ENCODE measurements around the gene DLG2. TPM values are rescaled to one million over a fixed set of nuclear protein-coding genes. Genes with fewer than 3 reads are reported as not detected.
A peak's percentile ranks its signal among the peaks of the same experiment; 100 is the strongest.

The DLG2 gene
- total and polyA plus RNA-seq, 2 of the 4 experiments (the other 2 are of a cell fraction): 0.31 to 0.36 TPM

- ATAC-seq (ENCODE audit: low read depth) (no peak), DNase-seq (peak; percentile 33)
- H2BK15ac ChIP-seq (ENCODE audit: low read depth, low read length): no peak overlapping the region
- no peak overlapping the region for H3K23ac ChIP-seq (ENCODE audit: low read depth, low read length)
- intact Hi-C loops (cut with micrococcal nuclease) (no loop called here), in situ Hi-C loops (cut with MboI; ENCODE audit: low sequenced_read_pairs) (no loop called here), dilution Hi-C loops (cut with HindIII; ENCODE audit: low sequenced_read_pairs, unreplicated experiment) (no loop called here)
- ChIA-PET CTCF (no interaction called here), POLR2A (ENCODE audit: unreplicated experiment) (no interaction called here)
- H3K9me1 ChIP-seq (ENCODE audit: insufficient read depth, low read length): no peaks in the 10 kb centered on the region
- H3K79me1 ChIP-seq (ENCODE audit: low read depth in 1 of 2, low read length in 2 of 2): no peaks in the 10 kb centered on the region
- H4K20me1 ChIP-seq (ENCODE audit: insufficient read depth, low read length): no peaks in the 10 kb centered on the region
- no peak overlapping the region for H2BK20ac ChIP-seq (ENCODE audit: low read depth, low read length)
- no peak overlapping the region for H2AFZ ChIP-seq (replicated peaks; ENCODE audit: low read length, poor library complexity)
- H2BK120ac ChIP-seq (ENCODE audit: low read depth, low read length): no peak overlapping the region
- no peak overlapping the region for H3K27ac ChIP-seq (ENCODE audit: insufficient read depth, low read length)
- no peak overlapping the region for H3K56ac ChIP-seq (ENCODE audit: extremely low read depth, insufficient read depth, low read length)
- no peak overlapping the region for H3K4me3 ChIP-seq (ENCODE audit: insufficient read depth, low read depth, low read length)
- H3K36me3 ChIP-seq (ENCODE audit: control insufficient read depth, insufficient read depth, low read length): no peaks in the 10 kb centered on the region
- H2BK5ac ChIP-seq (ENCODE audit: low read depth, low read length, poor library complexity, severe bottlenecking): no peak overlapping the region
- no peak overlapping the region for H3K4me2 ChIP-seq (ENCODE audit: low read depth, low read length)
- no CpG with 5 or more reads among the region's 1 CpG for WGBS, 2 experiments (ENCODE audit: extremely low coverage in 2 of 2, insufficient read length in 1 of 2)
- H3K4me1 ChIP-seq (ENCODE audit: control insufficient read depth, insufficient read depth, low read length): peaks cover 2% of the 10 kb centered on the region; the same call in 1 of the 2 replicates
- no peak overlapping the region for H3K4ac ChIP-seq (ENCODE audit: low read depth, low read length)
- H4K91ac ChIP-seq (ENCODE audit: insufficient read depth, low read depth, low read length): no peak overlapping the region
- no peaks in the 10 kb centered on the region for H3K27me3 ChIP-seq (ENCODE audit: control insufficient read depth, insufficient read depth, low read length)
- no peak overlapping the region for H4K5ac ChIP-seq (ENCODE audit: low read depth, low read length)
- no peaks in the 10 kb centered on the region for H3K9me3 ChIP-seq (ENCODE audit: control insufficient read depth, insufficient read depth, low read length)
- no peak overlapping the region for H3K18ac ChIP-seq (ENCODE audit: low read depth, low read length)
- no peak overlapping the region for H2AK9ac ChIP-seq (replicated peaks; ENCODE audit: low read depth, low read length, poor library complexity)
- BruUV-seq (replicated peaks): no TSS peak
- no peak overlapping the region for H3K9ac ChIP-seq (ENCODE audit: low read depth, low read length)
- TF ChIP-seq NFE2L2 (IDR thresholded peaks at IDR 0.05; ENCODE audit: low read depth, low read length): peak; percentile 82
- no peak for TF ChIP-seq CEBPB (IDR thresholded peaks at IDR 0.05; ENCODE audit: low read depth, low read length)
- 0 out of 2 replicates have a peak, but pooled peaks have one; percentile 9 for TF ChIP-seq MAFK (IDR thresholded peaks at IDR 0.05; ENCODE audit: low read depth, low read length)
- H3K14ac ChIP-seq (replicated peaks; ENCODE audit: low read depth, low read length): no peak overlapping the region
- no peak overlapping the region for H4K8ac ChIP-seq (ENCODE audit: low read depth in 2 of 2, low read length in 2 of 2)
- H2AK5ac ChIP-seq (ENCODE audit: low read depth, low read length): no peak overlapping the region
These were observed 509.0 kb downstream of the DLG2 start for GRCh38 chr11:85118151-85118550.

Data from IMR-90 (cell line).